Stimulated activated CD8-positive, alpha-beta memory T cell treated with anti-CD3 and anti-CD28 coated beads, Interleukin-7, amount 100 ng/mL, for 24 hours (primary cell): ENCODE measurements around the gene SOX15.
A peak's percentile ranks its signal among the peaks of the same experiment; 100 is the strongest.

Experiments used
- DNase-seq: peaks from one replicate; pipeline ENCODE4 v3.0.0-alpha.2; 2020; ENCODE audit warnings: low read depth

The SOX15 gene

GRCh38 chr17:7577327-7578199 is 12.3 kb downstream of the SOX15 start:
- DNase-seq = no peak

DNA sequence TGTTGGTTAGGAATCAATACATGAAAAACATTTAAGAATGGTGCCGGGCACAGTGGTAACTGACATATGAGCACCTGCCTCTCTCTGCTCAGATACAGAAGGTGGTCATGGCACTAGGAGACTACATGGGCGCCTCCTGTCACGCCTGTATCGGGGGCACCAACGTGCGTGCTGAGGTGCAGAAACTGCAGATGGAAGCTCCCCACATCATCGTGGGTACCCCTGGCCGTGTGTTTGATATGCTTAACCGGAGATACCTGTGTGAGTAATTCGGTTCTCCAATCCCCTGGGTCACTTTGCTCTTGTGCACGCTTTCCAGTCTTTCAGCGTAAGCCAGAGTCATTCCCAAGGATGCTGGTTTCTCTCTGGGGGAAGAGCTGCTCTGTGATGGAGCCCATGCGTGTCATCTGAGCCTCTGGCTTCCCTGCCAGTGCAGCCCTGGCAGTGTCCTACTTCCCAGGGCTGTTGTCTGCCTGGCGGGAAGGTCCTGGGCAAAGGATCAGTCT is 13.4 kb downstream of the SOX15 start:
- no peak for DNase-seq

- no peak for DNase-seq
These were observed 13.9 kb downstream of the SOX15 start for GRCh38 chr17:7575959-7576358.

DNA sequence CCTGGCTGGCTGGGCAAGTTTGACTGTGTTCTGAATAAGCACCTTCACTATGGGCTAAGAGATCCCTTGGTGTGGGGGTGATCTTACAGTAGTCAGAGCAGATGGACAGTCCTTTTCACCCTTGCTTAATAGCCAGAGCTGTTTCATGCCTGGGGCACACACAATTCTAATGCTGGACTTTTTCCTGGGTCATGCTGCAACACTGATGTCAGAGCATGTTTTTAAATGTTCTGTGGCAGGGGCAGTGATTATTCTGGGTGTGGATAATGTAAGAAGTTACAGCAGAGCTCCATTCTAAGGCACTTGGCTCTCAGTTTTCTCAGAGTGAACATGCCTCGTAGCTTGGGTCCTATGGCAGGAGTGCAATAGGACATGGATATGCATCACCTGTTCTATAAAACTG is 14.4 kb downstream of the SOX15 start:
- no peak for DNase-seq

DNA sequence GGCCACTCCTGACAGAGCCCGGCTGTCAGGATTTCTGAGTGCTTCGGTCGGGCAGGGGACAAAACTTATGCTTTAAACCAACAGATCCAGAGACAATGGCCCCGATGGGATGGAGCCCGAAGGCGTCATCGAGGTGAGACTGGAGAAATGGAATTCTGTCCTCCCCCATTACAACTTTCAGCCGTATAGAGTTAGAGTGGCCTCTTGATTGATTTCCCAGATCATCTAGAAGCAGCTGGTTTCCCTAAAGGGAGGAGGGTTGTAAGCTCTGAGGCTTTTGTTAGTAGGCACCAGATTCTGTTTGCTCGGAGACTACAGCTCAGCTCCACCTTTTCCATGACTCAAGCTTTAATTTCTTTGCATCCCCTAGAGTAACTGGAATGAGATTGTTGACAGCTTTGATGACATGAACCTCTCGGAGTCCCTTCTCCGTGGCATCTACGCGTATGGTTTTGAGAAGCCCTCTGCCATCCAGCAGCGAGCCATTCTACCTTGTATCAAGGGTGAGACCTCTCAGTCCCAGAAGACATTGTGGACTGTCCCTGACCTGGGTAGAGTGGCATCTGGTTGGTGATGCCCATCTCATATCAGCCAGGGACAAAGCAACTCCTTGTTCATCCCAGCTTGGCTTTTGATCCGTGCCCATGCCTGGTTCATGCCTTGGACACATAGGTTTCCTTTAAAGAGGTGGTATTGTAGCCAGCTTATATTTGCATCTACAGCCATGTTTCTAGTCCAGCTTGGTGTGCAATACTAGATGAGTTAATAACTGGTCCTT is 15.5 kb downstream of the SOX15 start:
- no peak for DNase-seq

- peak; percentile 87 for DNase-seq
These were observed 16.4 kb downstream of the SOX15 start for GRCh38 chr17:7573324-7574080.

DNA sequence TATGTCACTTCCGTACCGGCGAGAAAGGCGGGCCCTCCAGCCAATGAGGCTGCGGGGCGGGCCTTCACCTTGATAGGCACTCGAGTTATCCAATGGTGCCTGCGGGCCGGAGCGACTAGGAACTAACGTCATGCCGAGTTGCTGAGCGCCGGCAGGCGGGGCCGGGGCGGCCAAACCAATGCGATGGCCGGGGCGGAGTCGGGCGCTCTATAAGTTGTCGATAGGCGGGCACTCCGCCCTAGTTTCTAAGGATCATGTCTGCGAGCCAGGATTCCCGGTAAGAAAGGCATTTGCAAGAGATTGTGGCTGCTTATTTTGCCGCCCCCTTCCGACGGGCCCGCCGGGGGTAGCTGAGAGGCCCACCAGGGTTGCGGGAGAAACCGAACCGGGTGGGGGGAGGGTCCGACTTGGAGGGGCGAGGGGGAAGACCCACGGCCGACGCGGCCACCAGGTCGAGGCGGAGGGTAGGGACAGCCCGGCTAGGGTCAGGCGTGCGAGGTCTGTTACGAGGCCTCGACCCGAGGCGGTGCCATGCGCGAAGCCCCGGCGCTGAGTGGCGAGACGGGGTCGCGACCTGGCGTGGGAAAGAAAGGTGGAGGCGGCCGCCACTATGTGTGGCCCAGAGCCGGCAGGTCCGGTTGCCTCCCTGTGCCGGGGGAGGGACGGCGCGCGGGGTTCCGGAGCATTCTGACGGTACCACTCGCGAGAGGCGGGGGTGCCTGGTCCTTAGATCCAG is 17.1 kb downstream of the SOX15 start:
- peak; percentile 98 for DNase-seq

GRCh38 chr17:7572338-7572587 is 17.6 kb downstream of the SOX15 start:
- no peak for DNase-seq

- DNase-seq = no peak
These were observed 19.5 kb downstream of the SOX15 start for GRCh38 chr17:7570351-7570750.

DNA sequence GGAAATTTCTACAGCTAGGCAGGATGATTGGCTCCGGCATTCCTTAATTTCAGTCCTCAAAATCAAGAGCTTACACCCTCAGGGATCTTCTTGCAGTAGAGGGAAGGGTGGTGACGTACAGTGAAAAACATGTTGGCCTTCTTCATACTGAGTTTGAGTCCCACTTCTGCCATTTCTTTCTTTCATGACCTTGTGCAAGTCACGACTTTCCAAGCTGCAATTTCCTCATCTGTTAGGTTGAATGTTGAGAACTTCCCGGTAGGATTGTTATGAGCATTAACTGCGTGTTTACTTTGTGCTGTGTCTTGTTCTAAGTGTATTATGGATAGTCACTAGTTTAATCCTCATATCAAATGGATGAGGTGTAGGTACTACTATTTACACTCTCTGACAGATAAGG is 20.3 kb downstream of the SOX15 start:
- no peak for DNase-seq

- DNase-seq = no peak
These were observed 26.6 kb downstream of the SOX15 start for GRCh38 chr17:7563115-7563869.

- no peak for DNase-seq
These were observed 27.7 kb downstream of the SOX15 start for GRCh38 chr17:7562208-7562605.

DNA sequence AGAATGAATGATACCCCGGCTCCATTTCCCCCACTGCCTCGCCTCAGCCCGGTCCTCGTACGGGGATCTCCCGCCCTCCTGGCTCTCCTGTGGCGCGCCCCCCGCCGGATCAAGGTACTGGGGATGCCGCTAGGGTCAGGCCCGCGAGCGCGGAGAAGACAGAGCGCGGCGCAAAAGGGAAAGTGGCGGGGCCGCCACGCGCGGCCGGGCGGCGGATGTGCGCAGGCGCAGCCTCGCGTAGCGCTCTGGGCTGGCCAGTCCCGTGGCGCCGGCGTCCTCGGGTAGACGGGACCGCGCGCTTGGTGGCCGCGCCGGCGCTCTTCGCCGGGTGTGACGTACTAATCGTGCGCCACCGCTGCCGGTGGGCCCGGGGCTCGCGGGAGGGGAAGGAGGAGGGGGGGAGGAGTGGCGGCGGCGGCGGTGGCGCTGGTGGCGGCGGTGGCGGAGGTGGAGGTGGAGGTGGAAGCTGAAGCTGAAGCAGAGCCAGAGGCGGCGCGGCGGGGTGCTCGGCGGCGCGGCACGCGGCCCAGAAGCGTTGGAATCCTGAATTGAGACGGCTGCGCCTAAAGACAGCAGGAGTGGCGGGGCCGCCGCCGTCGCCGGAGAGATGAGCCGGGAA is 28.2 kb downstream of the SOX15 start, which contains the start of gene SENP3:
Gene SENP3 (plus strand): TSS at position 331 of the 619 bp plus-strand sequence. CDS start 1,158 bp downstream, outside the sequence.
- peak; percentile 79 for DNase-seq

GRCh38 chr17:7561028-7561575 is 28.8 kb downstream of the SOX15 start:
- DNase-seq = peak; percentile 70

GRCh38 chr17:7560172-7561027 is 29.5 kb downstream of the SOX15 start:
- peak; percentile 47 for DNase-seq

- no peak for DNase-seq
These were observed 30.3 kb downstream of the SOX15 start for GRCh38 chr17:7559320-7560171.

- no peak for DNase-seq
These were observed 31.2 kb downstream of the SOX15 start, which contains the start of gene TNFSF13 for GRCh38 chr17:7558544-7559319. Gene TNFSF13 (plus strand): TSS chr17:7558750. CDS start chr17:7559040, 290 bp downstream.
